HG03139 (cell line): ENCODE data around the gene GIGYF2.
"Not testable (repeated sequence)": the region's sequence is repeated elsewhere in the genome, so short reads cannot be mapped to it uniquely, and the experiment has no call there.

Source experiments
- ATAC-seq: cut with Tn5 transposase; IDR thresholded peaks from one replicate; pipeline ENCODE4 v1.9.1; 2021; ENCODE audit not compliant: unreplicated experiment

Gene GIGYF2

GRCh38 chr2:232891621-232892071, 194.5 kb downstream of the GIGYF2 start:
- no peak for ATAC-seq

DNA sequence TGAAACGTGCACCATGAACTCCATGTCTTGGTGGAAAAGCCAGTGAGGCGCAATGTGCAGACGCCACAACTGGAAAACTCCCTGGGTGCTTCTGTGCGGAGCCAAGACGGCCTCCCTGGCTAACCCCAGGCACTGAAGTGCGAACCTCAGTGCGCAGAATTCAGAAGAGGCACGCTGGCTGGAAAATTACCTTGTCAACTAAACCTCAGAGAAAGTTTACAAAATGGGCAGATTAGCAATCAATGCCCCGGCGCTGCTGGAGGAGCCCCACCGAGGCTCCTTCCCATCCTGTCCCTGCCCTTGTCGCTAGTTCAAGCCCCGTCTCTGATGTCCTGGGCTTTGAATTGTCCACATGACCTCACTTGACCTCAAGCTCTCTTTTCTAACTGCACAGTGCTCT, 195.1 kb downstream of the GIGYF2 start:
- no peak for ATAC-seq

GRCh38 chr2:232892843-232893242, 195.7 kb downstream of the GIGYF2 start:
- ATAC-seq: no peak

GRCh38 chr2:232893834-232894233, 196.7 kb downstream of the GIGYF2 start:
- ATAC-seq: no peak

- no peak for ATAC-seq
Measured at GRCh38 chr2:232894251-232894650, 197.1 kb downstream of the GIGYF2 start.

GRCh38 chr2:232894746-232895145, 197.6 kb downstream of the GIGYF2 start:
- no peak for ATAC-seq

- no peak for ATAC-seq
Measured at GRCh38 chr2:232896111-232896510, 199.0 kb downstream of the GIGYF2 start.

DNA sequence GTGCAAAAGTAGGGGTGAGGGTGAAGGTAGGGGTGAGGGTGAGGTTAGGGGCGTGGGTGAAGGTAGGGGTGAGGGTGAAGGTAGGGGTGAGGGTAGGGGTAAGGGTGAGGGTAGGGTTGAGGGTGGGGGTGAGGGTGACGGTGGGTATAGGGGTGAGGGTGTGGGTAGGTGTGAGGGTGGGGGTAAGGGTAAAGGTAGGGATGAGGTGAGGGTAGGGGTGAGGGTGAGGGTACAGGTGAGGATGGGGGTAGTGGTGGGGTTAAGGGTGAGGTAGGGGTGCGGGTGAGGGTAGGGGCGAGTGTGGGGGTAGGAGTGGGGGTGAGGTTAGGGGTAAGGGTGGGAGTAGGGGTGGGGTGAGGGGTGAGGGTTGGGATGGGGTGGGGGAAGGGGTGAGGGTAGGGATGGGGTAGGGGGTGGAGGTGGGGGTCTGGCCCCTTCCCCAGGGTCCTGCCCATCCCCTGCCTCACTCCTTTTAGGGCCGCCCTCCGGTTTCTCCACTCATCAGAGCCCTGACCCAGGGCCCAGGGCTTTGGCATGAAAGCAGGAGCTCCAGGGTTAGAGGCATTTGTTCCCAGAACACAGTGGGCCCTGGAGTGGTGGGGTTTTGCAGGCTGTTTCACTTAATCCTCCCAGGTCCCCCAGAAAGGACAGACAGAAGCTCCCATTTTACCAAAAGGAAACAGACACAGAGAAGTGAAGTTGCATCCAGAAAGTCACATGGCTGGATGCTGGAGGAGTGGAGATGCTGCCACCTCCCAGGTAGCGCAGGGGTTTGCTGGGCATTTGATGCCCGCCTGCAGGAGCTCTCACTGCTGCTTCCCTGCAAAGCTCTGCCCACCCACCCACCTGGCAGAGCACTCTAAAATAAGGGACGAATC, 199.8 kb downstream of the GIGYF2 start:
- ATAC-seq: no peak

GRCh38 chr2:232897598-232898408, 200.7 kb downstream of the GIGYF2 start:
- no peak for ATAC-seq

DNA sequence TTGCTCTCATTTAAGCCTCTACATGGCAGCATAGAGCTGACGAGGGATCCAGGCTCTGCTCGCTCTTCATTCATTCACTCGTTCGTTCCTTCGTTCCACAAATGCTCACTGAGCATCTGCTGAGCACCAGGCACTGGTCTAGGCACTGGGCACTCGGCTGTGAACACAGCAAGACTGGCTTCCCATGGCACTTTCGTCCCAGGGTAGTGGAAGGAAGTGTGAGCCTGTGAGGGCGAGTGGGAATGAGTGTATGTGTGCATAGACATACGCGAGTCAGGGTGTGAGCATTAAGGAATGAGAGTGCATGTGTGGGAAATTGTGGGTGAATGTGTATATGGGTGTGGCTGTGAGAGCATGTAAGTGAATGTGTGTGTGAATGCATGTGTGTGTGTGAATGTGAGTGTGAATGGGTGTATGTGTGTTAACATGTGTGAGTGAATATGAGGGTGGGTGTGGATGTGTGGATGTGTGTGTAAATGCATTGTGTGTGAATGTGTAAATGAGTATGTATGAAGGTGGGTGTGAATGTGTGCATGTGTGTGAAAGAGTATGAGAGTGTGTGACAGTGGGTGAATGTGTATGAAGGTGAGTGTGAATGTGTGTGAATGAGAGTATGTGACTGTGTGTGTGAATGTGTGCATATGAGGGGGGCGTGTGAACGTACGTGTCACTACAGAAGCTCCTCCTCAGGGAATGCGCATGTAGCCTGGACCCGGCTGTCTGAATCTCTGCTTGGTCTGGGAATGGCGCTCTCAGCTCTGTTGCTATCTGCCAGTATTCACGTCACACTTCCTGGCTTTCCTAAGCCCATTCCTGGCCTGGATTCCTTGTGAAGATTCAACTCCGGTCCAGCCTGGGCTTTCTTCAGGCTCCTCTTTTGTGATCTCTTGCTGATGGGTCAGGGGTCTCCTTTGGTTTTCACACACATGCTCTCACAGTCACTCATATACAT, 201.7 kb downstream of the GIGYF2 start:
- ATAC-seq: no peak

DNA sequence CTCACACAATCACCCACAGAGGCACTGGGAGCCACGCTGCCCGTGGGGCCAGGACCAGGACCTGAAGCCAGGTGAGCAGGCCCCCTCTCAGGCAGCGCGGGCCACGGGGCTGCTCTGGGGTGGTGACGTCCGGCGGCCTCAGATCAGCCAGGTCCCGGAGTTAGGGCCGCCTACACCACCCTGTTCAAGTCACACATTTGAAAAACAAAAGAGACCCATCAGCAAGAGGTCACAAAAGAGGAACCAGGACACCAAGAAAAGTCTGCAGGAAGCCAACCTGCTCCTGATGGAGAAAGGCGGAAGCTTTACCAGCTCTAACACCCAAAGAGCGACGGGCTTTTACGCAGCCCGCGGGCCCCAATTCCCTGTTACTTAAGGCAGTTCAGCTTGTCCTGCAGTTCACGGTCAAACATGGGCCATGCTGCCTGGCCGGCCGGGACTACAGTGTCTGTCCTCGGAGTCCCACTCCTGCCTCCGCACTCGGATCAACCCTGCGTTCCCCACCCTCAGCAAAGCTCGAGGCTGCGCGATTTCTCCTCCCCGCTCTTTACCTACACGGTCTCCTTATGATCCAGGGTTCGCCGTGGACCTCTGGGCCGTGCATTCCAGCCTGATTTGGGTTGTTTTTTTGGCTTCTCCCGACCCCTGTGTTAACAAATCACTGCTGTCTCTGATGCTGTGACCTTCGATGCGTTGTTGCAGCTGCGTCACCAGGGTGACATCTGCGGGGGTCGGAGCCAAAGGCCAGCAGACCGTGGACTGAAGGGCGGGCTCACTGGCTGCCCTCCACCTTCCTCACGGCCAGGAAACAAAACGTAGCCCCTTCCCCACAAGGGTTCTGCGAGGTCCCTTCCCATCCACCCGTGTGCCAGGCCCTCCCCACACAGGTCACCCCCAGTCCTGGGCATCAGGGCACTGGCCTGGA, 203.9 kb downstream of the GIGYF2 start:
- ATAC-seq: no peak

DNA sequence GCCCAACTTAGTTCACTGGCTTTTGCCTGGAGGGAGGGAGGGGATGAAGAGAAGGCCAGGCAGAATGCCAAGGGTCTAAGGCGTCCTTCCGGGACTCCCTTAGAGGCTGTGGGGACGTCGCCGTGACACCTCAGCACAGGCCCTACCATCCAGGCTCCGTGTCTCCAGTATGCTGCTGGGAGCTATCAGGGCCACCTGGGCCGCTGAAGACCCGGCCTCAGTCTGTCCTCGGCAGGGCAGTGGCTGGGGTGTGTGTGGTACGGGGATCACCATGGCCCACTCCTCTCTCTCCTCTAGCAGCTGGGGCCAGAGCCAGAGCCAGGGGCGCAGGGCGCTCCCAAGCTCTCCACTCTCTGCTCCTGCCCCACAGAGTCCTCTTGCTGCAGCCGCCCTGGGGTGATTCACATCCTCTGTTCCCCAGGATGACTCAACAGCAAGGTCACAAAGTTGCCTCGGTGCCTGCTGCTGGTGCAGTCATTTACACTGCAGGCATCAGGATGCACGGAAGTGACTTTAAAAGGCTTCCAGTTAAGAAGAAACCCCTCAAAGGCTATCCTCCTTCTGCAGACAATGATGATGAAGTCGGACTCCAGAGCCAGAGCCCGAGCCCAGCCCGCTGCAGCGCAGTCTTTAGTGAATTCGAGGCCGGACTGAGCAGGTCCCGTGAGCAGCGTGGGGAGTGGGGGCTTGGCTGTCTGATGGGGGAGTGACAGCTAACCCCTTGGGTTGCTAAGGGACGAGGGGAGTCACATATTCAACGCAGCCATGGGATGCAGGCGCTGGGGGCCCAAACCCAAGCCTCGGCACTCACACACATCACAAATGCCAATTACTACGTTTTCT, 204.8 kb downstream of the GIGYF2 start:
- ATAC-seq: no peak

- ATAC-seq: no peak
Measured at GRCh38 chr2:232903989-232904388, 206.9 kb downstream of the GIGYF2 start.

DNA sequence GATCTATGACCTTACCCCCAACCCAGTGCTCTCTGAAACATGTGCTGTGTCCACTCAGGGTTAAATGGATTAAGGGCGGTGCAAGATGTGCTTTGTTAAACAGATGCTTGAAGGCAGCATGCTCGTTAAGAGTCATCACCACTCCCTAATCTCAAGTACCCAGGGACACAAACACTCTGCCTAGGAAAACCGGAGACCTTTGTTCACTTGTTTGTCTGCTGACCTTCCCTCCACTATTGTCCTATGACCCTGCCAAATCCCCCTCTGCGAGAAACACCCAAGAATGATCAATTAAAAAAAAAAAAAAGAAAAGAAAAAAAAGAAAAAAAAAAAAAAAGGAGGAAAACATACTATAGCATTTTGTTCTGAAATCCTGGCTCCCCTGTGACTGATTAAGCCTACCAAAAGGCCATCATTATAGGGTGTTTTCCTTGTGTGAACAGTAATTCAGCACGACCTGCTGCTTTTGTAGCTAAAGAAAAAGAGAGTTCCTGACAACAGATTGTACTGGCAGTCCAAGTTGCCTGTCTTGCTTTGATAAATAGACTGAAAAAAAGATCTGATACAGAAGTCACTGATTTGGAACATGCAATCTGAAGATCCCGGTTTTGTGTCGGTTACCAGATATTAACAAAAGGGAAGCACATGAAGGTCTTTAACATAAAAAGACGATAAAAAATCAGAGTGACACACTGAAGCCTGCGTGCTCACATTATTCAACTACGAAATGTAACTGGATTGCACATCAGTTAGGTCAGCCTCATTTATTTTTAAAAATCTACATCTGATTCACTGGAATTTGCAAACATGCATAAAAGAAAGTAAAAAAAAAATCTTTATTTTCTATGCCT, 210.0 kb downstream of the GIGYF2 start:
- not testable (repeated sequence) for ATAC-seq

- not testable (repeated sequence) for ATAC-seq
Measured at GRCh38 chr2:232907718-232908085, 210.6 kb downstream of the GIGYF2 start.

DNA sequence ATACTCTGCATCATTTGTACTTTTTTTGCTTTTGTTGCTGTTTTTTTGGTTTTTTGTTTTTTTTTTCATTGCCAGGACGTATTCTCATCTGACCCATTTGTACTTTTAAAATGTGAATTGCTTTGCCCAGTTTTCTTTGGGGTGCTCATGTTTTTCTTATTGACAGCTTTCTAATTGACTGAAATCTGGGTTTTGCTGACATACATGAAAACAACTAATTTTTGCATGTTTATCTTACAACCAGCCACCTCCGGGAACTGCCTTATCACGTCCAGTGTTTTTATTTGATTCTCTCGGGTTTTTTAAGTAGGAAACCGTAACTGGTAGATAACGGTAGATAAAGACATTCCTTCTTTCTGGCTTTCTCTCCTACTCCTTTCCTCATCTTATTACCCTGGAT, 211.6 kb downstream of the GIGYF2 start:
- no peak for ATAC-seq
